AG08395 (cell line): ENCODE results near the gene HMGB1.
A peak's percentile ranks its signal among the peaks of the same experiment; 100 is the strongest.

ENCODE experiments used
- DNase-seq: peaks from one replicate; pipeline ENCODE4 v3.0.0; 2012; ENCODE audit warnings: mixed read lengths, low spot score

HMGB1 gene

GRCh38 chr13:30429721-30430694 is 35.7 kb downstream of the HMGB1 start:
- peak; percentile 85 for DNase-seq

GRCh38 chr13:30429235-30429634 is 36.5 kb downstream of the HMGB1 start:
- no peak for DNase-seq

- no peak for DNase-seq
These were observed 41.8 kb downstream of the HMGB1 start for GRCh38 chr13:30423891-30424290.

- peak; percentile 54 for DNase-seq
These were observed 43.5 kb downstream of the HMGB1 start, which contains the start of gene UBE2L5 for GRCh38 chr13:30422054-30422839. UBE2L5 (plus strand) TSS chr13:30422493; CDS start chr13:30427991, 5,498 bp downstream.

GRCh38 chr13:30421093-30422053 is 44.4 kb downstream of the HMGB1 start:
- peak; percentile 85 for DNase-seq

- DNase-seq: no peak
These were observed 46.8 kb downstream of the HMGB1 start for GRCh38 chr13:30418717-30419459.

- no peak for DNase-seq
These were observed 47.5 kb downstream of the HMGB1 start for GRCh38 chr13:30418075-30418716.

- DNase-seq: no peak
These were observed 49.3 kb downstream of the HMGB1 start for GRCh38 chr13:30416471-30416870.

GRCh38 chr13:30415430-30416030 is 50.2 kb downstream of the HMGB1 start:
- DNase-seq: no peak

GRCh38 chr13:30413842-30414241 is 51.9 kb downstream of the HMGB1 start:
- DNase-seq: no peak

GRCh38 chr13:30412346-30412745 is 53.4 kb downstream of the HMGB1 start:
- no peak for DNase-seq

GRCh38 chr13:30410705-30411125 is 55.0 kb downstream of the HMGB1 start:
- no peak for DNase-seq

GRCh38 chr13:30409886-30410704 is 55.6 kb downstream of the HMGB1 start:
- peak; percentile 77 for DNase-seq

GRCh38 chr13:30408319-30409101 is 57.2 kb downstream of the HMGB1 start:
- peak; percentile 88 for DNase-seq

GRCh38 chr13:30406779-30407416 is 58.8 kb downstream of the HMGB1 start:
- DNase-seq: no peak
